Transverse colon (tissue), 4 donors: ENCODE results near the gene MYBPH. TPM values are rescaled to one million over a fixed set of nuclear protein-coding genes. Genes with fewer than 3 reads are reported as not detected.

Experiments used
- DNase-seq: peaks from one replicate; pipeline ENCODE4 v3.0.0-alpha.2; 2019
- H3K27ac ChIP-seq, 4 donors: fragments of 200-600 bp; sonication (generic); 2 replicates each; pipeline ENCODE4 v1.5.1; 2016 to 2018; ENCODE audit warnings: inconsistent platforms in 4 of 4
- H3K27me3 ChIP-seq: fragments of 200-600 bp; sonication (generic); 2 replicates; pipeline ENCODE4 v1.5.1; 2017; ENCODE audit warnings: inconsistent platforms
- H3K36me3 ChIP-seq, 4 donors: fragments of 200-600 bp; sonication (generic); 2 replicates each; pipeline ENCODE4 v1.5.1; 2017 to 2019; ENCODE audit warnings: inconsistent platforms in 4 of 4
- H3K4me1 ChIP-seq, 4 donors: fragments of 200-600 bp; sonication (generic); 2 replicates each; pipeline ENCODE4 v1.5.1; 2017 to 2020; ENCODE audit warnings: inconsistent platforms in 4 of 4
- H3K4me3 ChIP-seq, 4 donors: fragments of 200-600 bp; sonication (generic); 1 replicate in 1 of 4; 2 replicates in 3 of 4; pipeline versions ENCODE4 v1.5.1 to v1.6.1; 2017 to 2019; ENCODE audit warnings: inconsistent platforms in 4 of 4
- H3K9me3 ChIP-seq, 2 donors: fragments of 200-600 bp; sonication (generic); 2 replicates each; pipeline ENCODE4 v1.5.1; 2017 to 2019; ENCODE audit warnings: inconsistent platforms in 2 of 2
- CTCF ChIP-seq, 5 experiments: fragments of 200-600 bp in 3 of 5; fragments of 450-650 bp in 2 of 5; sonication (generic) in 3 of 5; IDR thresholded peaks; 1 replicate in 2 of 5; 2 replicates in 3 of 5; pipeline ENCODE4 v1.5.1; 2016 to 2017; ENCODE audit warnings: antibody characterized with exemption in 5 of 5, inconsistent platforms in 3 of 5, mild to moderate bottlenecking in 2 of 5, moderate library complexity in 1 of 5
- EP300 ChIP-seq: sonication (generic); formaldehyde crosslinking; IDR thresholded peaks from one replicate; pipeline ENCODE4 v1.6.1; 2017; ENCODE audit warnings: antibody characterized with exemption, low read depth
- POLR2A ChIP-seq: fragments of 450-650 bp; IDR thresholded peaks from one replicate; pipeline ENCODE4 v1.6.1; 2016; ENCODE audit warnings: antibody characterized with exemption, mild to moderate bottlenecking, moderate library complexity
- POLR2AphosphoS5 ChIP-seq, 3 donors: sonication (generic); formaldehyde crosslinking; IDR thresholded peaks; one replicate each; pipeline ENCODE4 v1.6.1; 2016; ENCODE audit warnings: antibody characterized with exemption in 3 of 3
- WGBS, 2 donors: methylation state at CpG; one replicate each; pipeline ENCODE4 v1.1.5; 2018; ENCODE audit warnings: low coverage in 1 of 2; 5-methylcytosine and 5-hydroxymethylcytosine counted together
- in situ Hi-C, 4 donors: fragments of 200-750 bp; cut with MboI; loops; one replicate each; pipeline versions ENCODE4 v1.15.0 to v1.15.1; 2017; ENCODE audit warnings: low sequenced_read_pairs in 3 of 4, low pct_ligation_motif_present in 1 of 4, low pct_unique_long_range_greater_than_20kb in 1 of 4
- intact Hi-C: fragments of 100-400 bp; cut with DNase I; formaldehyde crosslinking; loops from one replicate; pipeline ENCODE4 v1.15.1; 2023; ENCODE audit warnings: low total_unique reads
- total RNA-seq, 4 donors: library from RNA; depleted of rRNA; stranded (reverse); fragments of >200 nt; gene quantifications; one replicate each; pipeline ENCODE4 v1.1.0, GENCODE V29; 2016

The MYBPH gene, protein sequence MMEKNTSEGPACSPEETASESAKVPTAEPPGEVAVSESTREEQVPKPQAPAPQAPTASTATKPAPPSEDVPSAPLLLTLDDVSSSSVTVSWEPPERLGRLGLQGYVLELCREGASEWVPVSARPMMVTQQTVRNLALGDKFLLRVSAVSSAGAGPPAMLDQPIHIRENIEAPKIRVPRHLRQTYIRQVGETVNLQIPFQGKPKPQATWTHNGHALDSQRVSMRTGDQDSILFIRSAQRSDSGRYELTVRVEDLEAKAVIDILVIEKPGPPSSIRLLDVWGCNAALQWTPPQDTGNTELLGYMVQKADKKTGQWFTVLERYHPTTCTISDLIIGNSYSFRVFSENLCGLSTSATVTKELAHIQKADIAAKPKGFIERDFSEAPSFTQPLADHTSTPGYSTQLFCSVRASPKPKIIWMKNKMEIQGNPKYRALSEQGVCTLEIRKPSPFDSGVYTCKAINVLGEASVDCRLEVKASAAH
- not detected for total RNA-seq

DNA sequence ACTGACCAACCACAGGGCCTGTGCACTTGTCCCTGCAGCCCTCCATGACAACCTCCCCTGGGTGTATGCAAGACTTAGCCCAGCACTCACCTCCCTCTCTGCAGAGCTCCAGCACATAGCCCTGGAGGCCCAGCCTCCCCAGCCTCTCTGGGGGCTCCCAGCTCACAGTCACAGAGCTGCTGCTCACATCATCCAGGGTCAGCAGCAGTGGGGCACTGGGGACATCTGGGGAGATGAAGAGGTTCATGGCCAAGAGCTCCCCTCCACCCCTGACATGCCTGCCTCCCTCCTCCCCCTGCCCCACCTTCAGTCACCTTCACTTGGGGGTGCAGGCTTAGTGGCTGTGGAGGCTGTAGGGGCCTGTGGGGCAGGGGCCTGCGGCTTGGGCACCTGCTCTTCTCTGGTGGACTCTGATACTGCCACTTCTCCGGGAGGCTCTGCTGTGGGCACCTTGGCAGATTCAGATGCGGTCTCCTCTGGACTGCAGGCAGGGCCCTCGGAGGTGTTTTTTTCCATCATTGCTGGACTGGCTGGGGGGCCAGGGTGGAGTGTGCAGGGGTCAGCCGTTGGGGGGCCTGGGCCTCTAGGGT, at the start of gene MYBPH:
Gene MYBPH, minus strand, starts transcription at position 590 of the 590 bp plus-strand sequence. Its CDS starts 71 bp downstream, at position 519.
- no peak within 1 kb of the TSS for H3K27ac ChIP-seq
- no peak within 1 kb of the TSS for H3K4me3 ChIP-seq
- no peaks in the 10 kb centered on the region for H3K9me3 ChIP-seq
- DNase-seq: no peak
- peaks cover 0 to 7% (median 0%) of the 10 kb centered on the region in 4 donors for H3K4me1 ChIP-seq
- TF ChIP-seq EP300: no peak
- no peak for TF ChIP-seq POLR2AphosphoS5 (IDR thresholded peaks at IDR 0.05)
- TF ChIP-seq POLR2A: no peak
- TF ChIP-seq CTCF (IDR thresholded peaks at IDR 0.05): no peak
- 65% methylated on average over 5 of the region's 5 CpGs; no CpG with 5 or more reads in 1 of the 2 donors for WGBS, 2 donors
- in situ Hi-C loops: no loop called here
- H3K27me3 ChIP-seq: no peaks in the 10 kb centered on the region
- intact Hi-C loops: no loop called here
- no peaks in the 10 kb centered on the region for H3K36me3 ChIP-seq

DNA sequence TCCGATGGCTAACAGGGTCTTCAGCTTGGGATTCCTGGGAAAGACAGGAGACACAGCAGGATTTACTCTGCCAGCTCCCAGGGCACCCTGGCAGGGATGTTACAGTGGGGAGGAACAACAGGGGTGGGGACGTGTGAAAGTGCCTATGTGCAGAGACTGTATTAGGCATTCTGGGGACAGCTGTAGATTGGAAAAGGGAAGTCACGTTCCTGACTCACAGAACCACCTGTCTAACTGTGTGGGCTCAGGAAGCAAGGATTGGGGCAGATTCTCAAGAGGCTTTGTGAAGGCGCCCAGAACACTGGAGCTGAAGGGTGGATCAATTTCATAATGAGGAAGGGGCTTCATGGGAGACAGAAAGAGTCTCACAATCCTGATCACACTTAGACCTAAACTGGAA, 49.4 kb upstream of the MYBPH start:
- Histone ChIP-seq H3K27me3 (no peaks in the 10 kb centered on the region), H3K36me3 (no peaks in the 10 kb centered on the region), H3K4me1 (no peaks in the 10 kb centered on the region), H3K4me3 (no peak overlapping the region), H3K9me3 (no peaks in the 10 kb centered on the region), H3K27ac (no peak overlapping the region)
- in situ Hi-C loops (loop anchor here in 2 of 4 donors (10.0 to 25.0 kb wide), 2 partner anchors 190 to 487 kb away; no protein-coding TSS in a partner anchor), intact Hi-C loops (no loop called here)
- no peak for TF ChIP-seq CTCF (IDR thresholded peaks at IDR 0.05)
- no peak for TF ChIP-seq EP300
- no peak for TF ChIP-seq POLR2AphosphoS5 (IDR thresholded peaks at IDR 0.05)
- no peak for TF ChIP-seq POLR2A
- no peak for DNase-seq
- 53 to 70% methylated on average over 2 to 4 of the region's 4 CpGs for WGBS, 2 donors

DNA sequence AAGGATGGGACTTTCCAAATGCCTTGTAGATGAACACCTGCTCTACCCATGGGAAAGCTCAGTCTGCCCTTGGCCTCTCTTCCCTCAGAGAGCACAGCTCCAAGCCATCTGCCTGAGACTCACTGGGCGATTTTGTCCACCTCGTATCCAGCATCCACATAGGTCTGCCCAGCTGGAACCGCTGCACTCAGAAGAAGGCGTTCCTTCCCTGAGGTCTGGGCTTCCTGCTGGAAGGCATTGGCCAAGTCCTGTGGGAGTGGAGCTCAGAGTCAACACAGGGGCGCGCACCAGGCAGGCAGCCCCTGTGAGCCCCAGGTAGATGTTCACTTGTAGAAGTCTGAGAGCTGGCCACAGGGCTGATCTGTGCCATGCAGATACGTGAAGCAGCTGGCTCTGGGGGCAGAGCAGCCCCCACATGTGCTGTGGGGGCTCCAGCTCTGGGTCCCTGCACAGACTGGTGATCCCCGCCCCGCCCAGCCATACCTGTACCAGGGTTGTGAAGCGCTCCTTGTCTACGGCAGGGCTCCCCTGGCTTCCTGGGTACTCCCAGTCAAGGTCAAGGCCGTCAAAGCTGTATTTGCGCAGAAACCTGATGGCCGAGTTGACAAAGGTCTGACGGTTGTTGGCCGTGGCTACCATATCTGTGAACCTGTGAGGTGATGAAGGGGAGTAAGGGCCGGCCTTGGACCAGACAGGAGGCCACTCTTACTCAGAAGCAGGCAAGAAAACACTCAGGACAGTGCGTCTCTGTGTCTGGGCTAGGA, 47.6 kb upstream of the MYBPH start:
- H3K9me3 ChIP-seq: no peaks in the 10 kb centered on the region
- no peak overlapping the region for H3K27ac ChIP-seq
- no peaks in the 10 kb centered on the region for H3K4me1 ChIP-seq
- no peaks in the 10 kb centered on the region for H3K27me3 ChIP-seq
- H3K36me3 ChIP-seq: no peaks in the 10 kb centered on the region
- TF ChIP-seq POLR2A (no peak), EP300 (no peak), POLR2AphosphoS5 (IDR thresholded peaks at IDR 0.05) (no peak), CTCF (IDR thresholded peaks at IDR 0.05) (no peak)
- H3K4me3 ChIP-seq: no peak overlapping the region
- no peak for DNase-seq
- intact Hi-C loops (no loop called here), in situ Hi-C loops (loop anchor here in 1 of 4 donors (10.0 kb wide), 1 partner anchor 188 kb away; no protein-coding TSS in a partner anchor)
- WGBS, 2 donors: 87% methylated on average over 18 of the region's 18 CpGs; no CpG with 5 or more reads in 1 of the 2 donors
